SK-N-SH treated with all-trans-retinoic acid at 6 μM for 48 hours (cell line): ENCODE data around the gene RBM6.

ENCODE experiments used
- SNAI2 ChIP-seq: fragments of 250-450 bp; sonication (Bioruptor Pico); IDR thresholded peaks from 2 replicates; pipeline ENCODE4 v1.5.0; 2020; ENCODE audit warnings: mild to moderate bottlenecking, moderate library complexity
- TCF4 ChIP-seq: fragments of 250-450 bp; sonication (Bioruptor Pico); IDR thresholded peaks from 2 replicates; pipeline ENCODE4 v1.8.0; 2021; ENCODE audit warnings: mild to moderate bottlenecking, moderate library complexity, borderline replicate concordance
- TF ChIP-seq, protein P1 (sequence below): fragments of 250-450 bp; sonication (Bioruptor Pico); IDR thresholded peaks from 2 replicates; pipeline ENCODE4 v1.5.1; 2020; ENCODE audit warnings: low read depth, mild to moderate bottlenecking, moderate library complexity

DNA sequence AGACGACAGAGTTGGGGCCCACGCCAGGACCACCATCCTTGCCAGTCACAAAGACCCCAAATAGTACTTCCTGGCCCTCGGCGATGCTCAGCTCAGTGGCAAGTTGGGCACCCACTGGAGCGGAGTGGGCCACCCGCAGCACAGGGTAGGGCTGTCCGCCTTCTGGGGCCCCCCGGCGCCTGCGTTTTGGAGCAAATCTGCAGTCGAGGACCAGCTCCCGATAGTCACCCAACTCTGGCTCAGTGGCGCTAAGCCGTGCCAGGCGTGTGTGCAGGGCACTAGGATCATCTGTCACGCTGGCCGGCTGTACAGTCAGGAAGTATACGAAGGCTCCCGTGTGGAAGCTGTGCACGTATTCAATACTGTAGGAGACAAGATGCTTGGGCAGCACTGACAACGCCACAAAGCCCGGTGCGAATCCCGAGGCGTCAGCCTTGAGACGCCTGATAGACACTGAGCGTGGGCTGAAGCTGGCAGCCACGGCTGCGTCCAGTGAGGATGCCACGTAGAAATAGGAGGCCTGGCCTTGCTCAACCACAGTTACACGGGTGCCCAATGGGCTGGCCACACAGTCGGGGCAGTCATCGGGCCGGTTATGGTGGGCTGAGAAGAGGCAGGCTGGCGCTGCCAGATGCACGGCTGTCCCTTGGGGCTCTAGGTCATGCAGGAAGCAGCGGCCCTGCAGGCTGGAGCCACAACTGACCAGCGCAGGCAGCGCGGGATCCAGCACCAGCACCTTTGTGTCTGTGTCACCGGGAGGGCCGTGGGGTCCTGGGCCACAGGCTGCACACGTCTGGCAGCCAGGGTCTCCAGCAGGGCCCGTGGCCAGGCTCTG is 37.2 kb upstream of the RBM6 start:
- TF ChIP-seq, protein P1, sequence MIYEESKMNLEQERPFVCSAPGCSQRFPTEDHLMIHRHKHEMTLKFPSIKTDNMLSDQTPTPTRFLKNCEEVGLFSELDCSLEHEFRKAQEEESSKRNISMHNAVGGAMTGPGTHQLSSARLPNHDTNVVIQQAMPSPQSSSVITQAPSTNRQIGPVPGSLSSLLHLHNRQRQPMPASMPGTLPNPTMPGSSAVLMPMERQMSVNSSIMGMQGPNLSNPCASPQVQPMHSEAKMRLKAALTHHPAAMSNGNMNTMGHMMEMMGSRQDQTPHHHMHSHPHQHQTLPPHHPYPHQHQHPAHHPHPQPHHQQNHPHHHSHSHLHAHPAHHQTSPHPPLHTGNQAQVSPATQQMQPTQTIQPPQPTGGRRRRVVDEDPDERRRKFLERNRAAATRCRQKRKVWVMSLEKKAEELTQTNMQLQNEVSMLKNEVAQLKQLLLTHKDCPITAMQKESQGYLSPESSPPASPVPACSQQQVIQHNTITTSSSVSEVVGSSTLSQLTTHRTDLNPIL (CRISPR knock-in tag), result no peak
- TF ChIP-seq SNAI2 (CRISPR knock-in tag) (no peak), TCF4 (CRISPR knock-in tag) (no peak)
